G401 (cell line): ENCODE results near the gene IL1RAPL2. TPM values are rescaled to one million over a fixed set of nuclear protein-coding genes. Genes with fewer than 3 reads are reported as not detected.

ENCODE experiments used
- DNase-seq: peaks from one replicate; pipeline ENCODE4 v3.0.0-alpha.2; 2015; ENCODE audit warnings: low spot score
- in situ Hi-C: cut with HindIII; loops from 2 replicates; pipeline ENCODE4 v1.10.0; 2016; ENCODE audit warnings: low sequenced_read_pairs, mixed read lengths
- total RNA-seq: library from RNA; depleted of rRNA; stranded (reverse); fragments of >200 nt; shearing (Covaris generic); gene quantifications from 2 replicates; pipeline ENCODE4 v1.2.3, GENCODE V29; 2014

Gene IL1RAPL2
- total RNA-seq, 1 experiment from 2014 or later: not detected

GRCh38 chrX:105471597-105471996, 905.6 kb downstream of the IL1RAPL2 start:
- in situ Hi-C loops: no loop called here
- no peak for DNase-seq

- in situ Hi-C loops: no loop called here
Measured at GRCh38 chrX:105475801-105476200, 909.8 kb downstream of the IL1RAPL2 start.

GRCh38 chrX:105477351-105477750, 911.4 kb downstream of the IL1RAPL2 start:
- in situ Hi-C loops: no loop called here
- no peak for DNase-seq

More at GRCh38 chrX:105475801-105476200, 909.8 kb downstream of the IL1RAPL2 start:
- DNase-seq: no peak

GRCh38 chrX:105480646-105481310, 914.8 kb downstream of the IL1RAPL2 start:
- in situ Hi-C loops: no loop called here
- DNase-seq: no peak

GRCh38 chrX:105483011-105483410, 917.0 kb downstream of the IL1RAPL2 start:
- in situ Hi-C loops: no loop called here
- no peak for DNase-seq

- no peak for DNase-seq
- in situ Hi-C loops: no loop called here
Measured at GRCh38 chrX:105488716-105489115, 922.7 kb downstream of the IL1RAPL2 start.

- in situ Hi-C loops: no loop called here
- no peak for DNase-seq
Measured at GRCh38 chrX:105495376-105495775, 929.4 kb downstream of the IL1RAPL2 start.

- DNase-seq: no peak
- in situ Hi-C loops: no loop called here
Measured at GRCh38 chrX:105502336-105502735, 936.3 kb downstream of the IL1RAPL2 start.

- in situ Hi-C loops: no loop called here
- DNase-seq: no peak
Measured at GRCh38 chrX:105515561-105515960, 949.6 kb downstream of the IL1RAPL2 start.

GRCh38 chrX:105526431-105526830, 960.4 kb downstream of the IL1RAPL2 start:
- no peak for DNase-seq
- in situ Hi-C loops: no loop called here

- no peak for DNase-seq
- in situ Hi-C loops: no loop called here
Measured at GRCh38 chrX:105527759-105528158, 961.8 kb downstream of the IL1RAPL2 start.

- DNase-seq: no peak
- in situ Hi-C loops: no loop called here
Measured at GRCh38 chrX:105533951-105534350, 968.0 kb downstream of the IL1RAPL2 start.

GRCh38 chrX:105543283-105543682, 977.3 kb downstream of the IL1RAPL2 start:
- in situ Hi-C loops: no loop called here

GRCh38 chrX:105550043-105550663, 984.2 kb downstream of the IL1RAPL2 start:
- no peak for DNase-seq

More at GRCh38 chrX:105543283-105543682, 977.3 kb downstream of the IL1RAPL2 start:
- DNase-seq: no peak

GRCh38 chrX:105552395-105552794, 986.4 kb downstream of the IL1RAPL2 start:
- in situ Hi-C loops: no loop called here
- DNase-seq: no peak

More at GRCh38 chrX:105550043-105550663, 984.2 kb downstream of the IL1RAPL2 start:
- in situ Hi-C loops: no loop called here

- DNase-seq: no peak
- in situ Hi-C loops: no loop called here
Measured at GRCh38 chrX:105553118-105553517, 987.1 kb downstream of the IL1RAPL2 start.

- no peak for DNase-seq
- in situ Hi-C loops: no loop called here
Measured at GRCh38 chrX:105564501-105564900, 998.5 kb downstream of the IL1RAPL2 start.

GRCh38 chrX:105565856-105566255, 999.9 kb downstream of the IL1RAPL2 start:
- no peak for DNase-seq
- in situ Hi-C loops: no loop called here

GRCh38 chrX:105567082-105567481, 1001.1 kb downstream of the IL1RAPL2 start:
- in situ Hi-C loops: no loop called here
- DNase-seq: no peak

GRCh38 chrX:105608745-105609144, 1042.7 kb downstream of the IL1RAPL2 start:
- no peak for DNase-seq
- in situ Hi-C loops: no loop called here

- DNase-seq: no peak
- in situ Hi-C loops: no loop called here
Measured at GRCh38 chrX:105609530-105609929, 1043.5 kb downstream of the IL1RAPL2 start.
